SK-N-SH treated with all-trans-retinoic acid at 6 μM for 48 hours (cell line): ENCODE measurements around the gene TF.

ENCODE experiments used
- ARNTL ChIP-seq: fragments of 450-650 bp; formaldehyde crosslinking; IDR thresholded peaks from 2 replicates; pipeline ENCODE4 v1.5.0; 2020; ENCODE audit warnings: low read depth, mild to moderate bottlenecking, moderate library complexity, borderline replicate concordance
- CSDC2 ChIP-seq: fragments of 250-450 bp; sonication (Bioruptor Pico); IDR thresholded peaks from 2 replicates; pipeline ENCODE4 v1.5.0; 2020; ENCODE audit warnings: mild to moderate bottlenecking, moderate library complexity
- ESRRG ChIP-seq: fragments of 250-450 bp; sonication (Bioruptor Pico); IDR thresholded peaks from 2 replicates; pipeline ENCODE4 v1.6.1; 2021; ENCODE audit warnings: mild to moderate bottlenecking
- ISL1 ChIP-seq: fragments of 250-450 bp; sonication (Bioruptor Pico); IDR thresholded peaks from 2 replicates; pipeline ENCODE4 v2.1.2; 2022; ENCODE audit warnings: mild to moderate bottlenecking, moderate library complexity
- OSR1 ChIP-seq: fragments of 250-450 bp; sonication (Bioruptor Pico); IDR thresholded peaks from 2 replicates; pipeline ENCODE4 v1.8.0; 2022; ENCODE audit warnings: moderate library complexity, mild to moderate bottlenecking, inconsistent platforms
- SNAI2 ChIP-seq: fragments of 250-450 bp; sonication (Bioruptor Pico); IDR thresholded peaks from 2 replicates; pipeline ENCODE4 v1.5.0; 2020; ENCODE audit warnings: mild to moderate bottlenecking, moderate library complexity
- TOX ChIP-seq: fragments of 250-450 bp; sonication (Bioruptor Pico); IDR thresholded peaks from 2 replicates; pipeline ENCODE4 v1.8.0; 2021; ENCODE audit warnings: mild to moderate bottlenecking, moderate library complexity, borderline replicate concordance
- ZC3H10 ChIP-seq: fragments of 250-450 bp; sonication (Bioruptor Pico); IDR thresholded peaks from 2 replicates; pipeline ENCODE4 v1.5.1; 2021; ENCODE audit warnings: mild to moderate bottlenecking, moderate library complexity
- ZNF565 ChIP-seq: fragments of 450-650 bp; formaldehyde crosslinking; conservative IDR thresholded peaks from 2 replicates; pipeline ENCODE4 v1.5.0; 2020; ENCODE audit warnings: low read depth, mild to moderate bottlenecking, moderate library complexity
- ZNF70 ChIP-seq: fragments of 450-650 bp; formaldehyde crosslinking; IDR thresholded peaks from 2 replicates; pipeline ENCODE4 v1.5.0; 2020; ENCODE audit warnings: mild to moderate bottlenecking, moderate library complexity
- TF ChIP-seq, protein P1 (sequence below): fragments of 250-450 bp; sonication (Bioruptor Pico); IDR thresholded peaks from 2 replicates; pipeline ENCODE4 v1.8.0; 2020; ENCODE audit warnings: mild to moderate bottlenecking, moderate library complexity, borderline replicate concordance
- TF ChIP-seq, protein P2 (sequence below): fragments of 250-450 bp; sonication (Bioruptor Pico); IDR thresholded peaks from 2 replicates; pipeline ENCODE4 v1.5.1; 2021; ENCODE audit warnings: mild to moderate bottlenecking, moderate library complexity

DNA sequence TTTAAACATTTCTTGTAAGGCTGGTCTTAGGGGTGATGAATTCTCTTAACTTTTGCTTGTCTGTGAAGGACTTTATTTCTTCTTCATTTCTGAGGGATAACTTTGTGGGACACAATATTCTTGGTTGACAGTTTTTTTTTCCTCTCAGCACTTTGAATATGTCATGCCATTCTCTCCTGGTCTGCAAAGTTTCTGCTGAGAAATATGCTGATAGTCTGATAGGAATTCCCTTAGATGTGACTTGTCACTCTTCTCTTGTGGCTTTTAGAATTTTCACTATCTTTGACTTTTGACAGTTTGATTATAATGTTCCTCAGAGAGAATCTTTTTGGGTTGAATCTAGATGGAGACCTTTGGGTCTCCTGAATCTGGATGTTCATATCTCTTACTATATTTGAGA, 23.3 kb upstream of the TF start:
- TF ChIP-seq SNAI2 (CRISPR knock-in tag) (no peak), ZC3H10 (CRISPR knock-in tag) (no peak), ARNTL (CRISPR knock-in tag) (no peak), ESRRG (no peak), ISL1 (CRISPR knock-in tag) (no peak), ZNF70 (CRISPR knock-in tag) (no peak), ZNF565 (CRISPR knock-in tag) (no peak), CSDC2 (CRISPR knock-in tag) (no peak), TOX (CRISPR knock-in tag) (no peak), OSR1 (no peak)
- TF ChIP-seq, protein P1, sequence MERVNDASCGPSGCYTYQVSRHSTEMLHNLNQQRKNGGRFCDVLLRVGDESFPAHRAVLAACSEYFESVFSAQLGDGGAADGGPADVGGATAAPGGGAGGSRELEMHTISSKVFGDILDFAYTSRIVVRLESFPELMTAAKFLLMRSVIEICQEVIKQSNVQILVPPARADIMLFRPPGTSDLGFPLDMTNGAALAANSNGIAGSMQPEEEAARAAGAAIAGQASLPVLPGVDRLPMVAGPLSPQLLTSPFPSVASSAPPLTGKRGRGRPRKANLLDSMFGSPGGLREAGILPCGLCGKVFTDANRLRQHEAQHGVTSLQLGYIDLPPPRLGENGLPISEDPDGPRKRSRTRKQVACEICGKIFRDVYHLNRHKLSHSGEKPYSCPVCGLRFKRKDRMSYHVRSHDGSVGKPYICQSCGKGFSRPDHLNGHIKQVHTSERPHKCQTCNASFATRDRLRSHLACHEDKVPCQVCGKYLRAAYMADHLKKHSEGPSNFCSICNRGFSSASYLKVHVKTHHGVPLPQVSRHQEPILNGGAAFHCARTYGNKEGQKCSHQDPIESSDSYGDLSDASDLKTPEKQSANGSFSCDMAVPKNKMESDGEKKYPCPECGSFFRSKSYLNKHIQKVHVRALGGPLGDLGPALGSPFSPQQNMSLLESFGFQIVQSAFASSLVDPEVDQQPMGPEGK (CRISPR knock-in tag): no peak
- TF ChIP-seq, protein P2, sequence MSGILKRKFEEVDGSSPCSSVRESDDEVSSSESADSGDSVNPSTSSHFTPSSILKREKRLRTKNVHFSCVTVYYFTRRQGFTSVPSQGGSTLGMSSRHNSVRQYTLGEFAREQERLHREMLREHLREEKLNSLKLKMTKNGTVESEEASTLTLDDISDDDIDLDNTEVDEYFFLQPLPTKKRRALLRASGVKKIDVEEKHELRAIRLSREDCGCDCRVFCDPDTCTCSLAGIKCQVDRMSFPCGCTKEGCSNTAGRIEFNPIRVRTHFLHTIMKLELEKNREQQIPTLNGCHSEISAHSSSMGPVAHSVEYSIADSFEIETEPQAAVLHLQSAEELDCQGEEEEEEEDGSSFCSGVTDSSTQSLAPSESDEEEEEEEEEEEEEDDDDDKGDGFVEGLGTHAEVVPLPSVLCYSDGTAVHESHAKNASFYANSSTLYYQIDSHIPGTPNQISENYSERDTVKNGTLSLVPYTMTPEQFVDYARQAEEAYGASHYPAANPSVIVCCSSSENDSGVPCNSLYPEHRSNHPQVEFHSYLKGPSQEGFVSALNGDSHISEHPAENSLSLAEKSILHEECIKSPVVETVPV (CRISPR knock-in tag): no peak
